ENCODE results near the gene SFMBT2.

SFMBT2 gene

DNA sequence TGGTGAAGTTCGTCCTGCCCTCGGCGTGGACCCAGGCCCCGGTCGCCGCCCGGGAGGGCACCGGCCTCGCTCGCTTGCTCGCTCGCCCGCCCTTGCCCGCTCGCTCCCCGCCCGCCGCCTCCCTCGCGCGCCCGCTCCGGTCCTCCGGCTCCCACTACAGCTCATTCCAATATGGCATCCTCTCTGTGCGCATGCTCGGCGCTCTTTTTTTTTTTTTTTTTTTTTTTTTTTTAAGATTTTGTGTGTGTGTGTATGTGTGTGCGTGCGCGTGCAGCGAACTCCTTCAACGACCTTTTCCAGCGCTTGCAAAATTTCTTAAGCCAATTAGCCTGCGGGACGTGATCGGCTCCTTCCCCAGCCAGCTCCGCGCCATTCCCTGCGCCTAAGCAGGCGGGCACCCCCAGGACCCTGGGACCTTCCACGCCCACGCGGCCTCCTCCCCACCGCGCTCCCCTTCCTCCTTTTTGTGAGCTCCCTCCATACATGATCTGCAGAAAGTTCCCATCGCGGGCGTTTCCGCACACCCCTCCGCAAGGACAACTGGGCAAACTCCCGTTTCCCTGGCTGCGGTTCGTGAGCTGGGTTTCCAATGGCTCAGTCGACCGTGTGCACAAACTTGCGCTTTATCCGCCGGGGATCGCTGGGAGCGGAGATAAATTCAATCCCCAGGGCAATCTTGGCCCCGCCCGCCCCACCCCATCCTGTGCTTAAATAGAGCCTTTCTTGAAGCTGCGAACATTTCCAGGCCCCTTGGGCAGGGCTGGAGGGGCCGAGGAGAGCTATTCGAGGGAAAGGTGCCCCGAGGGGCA is at the start of gene SFMBT2:
Gene SFMBT2, minus strand, starts transcription at position 173 of the 809 bp plus-strand sequence. CDS start 29,136 bp downstream, outside the sequence.
- DNase-seq (ENCODE audit: low read depth in 2 of 2): no peak

DNA sequence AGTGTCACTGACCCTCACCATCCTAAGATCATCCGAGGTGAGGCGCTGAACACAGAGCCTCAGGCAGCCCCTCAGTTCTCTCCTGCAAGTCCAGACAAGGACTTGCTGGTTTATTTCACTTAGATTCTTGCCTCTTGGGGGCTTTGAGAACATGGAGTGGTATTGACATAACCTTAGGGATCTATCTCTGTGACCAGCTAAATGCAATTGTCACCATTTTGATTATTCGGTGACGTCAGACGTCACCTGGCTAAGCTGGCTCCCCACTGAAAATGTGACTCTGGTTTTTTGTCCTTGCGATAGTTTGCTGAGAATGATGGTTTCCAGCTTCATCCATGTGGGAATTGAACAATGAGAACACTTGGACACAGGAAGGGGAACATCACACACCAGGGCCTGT is 49.2 kb upstream of the SFMBT2 start:
- no peak for DNase-seq (ENCODE audit: low read depth in 2 of 2)

GRCh38 chr10:7458556-7458955 is 47.7 kb upstream of the SFMBT2 start:
- no peak for DNase-seq (ENCODE audit: low read depth in 2 of 2)

DNA sequence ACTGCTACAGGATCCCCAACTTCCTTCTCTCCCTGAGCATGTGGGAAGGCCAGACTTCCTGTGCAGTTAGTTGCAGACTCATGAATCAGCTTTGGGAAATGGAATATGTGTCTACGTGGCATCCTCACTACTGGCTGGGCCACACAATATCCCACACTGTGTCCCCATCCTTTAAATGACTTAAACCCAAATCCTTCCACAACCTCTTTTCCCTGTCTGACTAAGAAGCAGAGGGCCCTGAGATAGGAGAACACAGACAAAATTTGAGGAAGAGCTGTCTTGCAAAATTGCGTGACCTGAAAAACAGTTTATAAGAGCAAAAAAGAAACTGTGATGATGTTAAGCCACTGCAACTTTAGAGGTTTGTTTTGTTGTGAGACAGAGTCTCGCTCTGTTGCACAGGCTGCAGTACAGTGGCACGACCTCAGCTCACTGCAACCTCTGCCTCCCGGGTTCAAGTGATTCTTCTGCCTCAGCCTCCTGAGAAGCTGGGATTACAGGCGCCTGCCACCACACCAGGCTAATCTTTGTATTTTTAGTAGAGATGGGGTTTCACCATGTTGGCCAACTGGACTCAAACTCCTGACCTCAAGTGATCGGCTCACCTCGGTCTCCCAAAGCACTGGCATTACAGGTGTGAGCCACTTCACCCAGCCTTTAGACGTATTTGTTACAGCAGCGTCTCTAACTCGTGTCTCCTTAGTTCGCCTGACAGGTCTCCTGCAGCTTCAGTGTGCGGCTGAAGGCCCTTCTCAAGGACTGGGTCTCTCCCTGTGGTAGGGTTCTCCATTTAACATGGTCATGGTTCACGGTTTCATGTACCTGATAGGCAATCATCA is 46.9 kb upstream of the SFMBT2 start:
- DNase-seq (ENCODE audit: low read depth in 2 of 2): no peak

DNA sequence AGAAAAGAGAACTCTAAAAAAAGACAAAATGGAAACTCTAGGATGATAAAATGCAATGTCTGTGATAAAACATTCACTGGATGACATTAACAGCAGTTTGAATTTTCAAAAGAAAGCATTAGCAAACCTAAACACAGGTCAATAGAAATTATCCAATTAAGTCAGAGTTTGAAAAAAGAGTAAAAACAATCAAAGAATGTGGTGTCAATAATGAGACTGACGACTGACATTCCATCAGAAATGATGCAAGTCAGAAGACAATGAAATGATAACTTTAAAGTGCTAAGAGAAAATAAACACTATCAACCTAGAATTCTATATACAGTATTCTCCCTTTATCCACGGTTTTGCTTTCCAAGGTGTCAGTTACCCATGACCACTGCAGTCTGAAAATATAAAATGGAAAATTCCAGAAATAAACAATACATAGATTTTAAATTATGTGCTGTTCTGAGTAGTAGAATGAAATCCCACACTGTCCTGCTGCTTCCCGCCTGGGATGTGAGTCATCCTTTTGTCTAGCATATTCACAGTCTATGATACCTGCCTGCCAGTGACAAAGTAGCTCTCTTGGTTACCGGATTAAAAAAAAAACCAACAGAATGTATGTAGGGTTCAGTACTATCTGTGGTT is 38.3 kb upstream of the SFMBT2 start:
- no peak for DNase-seq (ENCODE audit: low read depth in 2 of 2)

- no peak for DNase-seq (ENCODE audit: low read depth in 2 of 2)
Measured at GRCh38 chr10:7445474-7446185, 34.8 kb upstream of the SFMBT2 start.

DNA sequence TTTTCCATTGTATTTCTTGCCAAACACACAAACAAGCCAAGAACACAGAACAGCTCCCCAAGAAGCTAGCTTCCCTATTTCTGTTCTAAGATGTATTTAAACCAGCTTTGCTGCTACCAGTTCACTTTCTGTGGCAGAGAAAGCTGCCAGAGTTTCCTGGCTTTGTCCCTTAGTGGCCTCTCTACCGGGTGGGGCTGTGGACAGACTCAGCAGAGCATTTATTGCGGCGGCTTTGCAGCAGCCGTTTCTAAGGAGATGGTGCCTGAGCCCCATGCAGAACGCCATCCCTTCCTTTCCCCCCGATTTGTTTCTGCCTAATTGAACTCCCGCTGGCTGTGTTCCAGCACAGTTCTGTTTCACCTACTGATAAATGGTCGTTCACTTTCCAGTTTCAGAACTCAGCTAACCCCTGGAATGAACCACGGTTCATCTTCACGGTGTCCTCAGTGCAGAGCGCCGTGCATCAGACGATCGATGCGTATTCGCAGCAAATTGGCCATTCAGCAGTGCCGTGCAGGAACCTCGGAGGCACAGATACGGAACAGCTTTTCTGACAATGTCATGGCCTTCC is 33.8 kb upstream of the SFMBT2 start:
- DNase-seq (ENCODE audit: low read depth in 2 of 2): no peak

GRCh38 chr10:7443036-7443435 is 32.2 kb upstream of the SFMBT2 start:
- no peak for DNase-seq (ENCODE audit: low read depth in 2 of 2)

DNA sequence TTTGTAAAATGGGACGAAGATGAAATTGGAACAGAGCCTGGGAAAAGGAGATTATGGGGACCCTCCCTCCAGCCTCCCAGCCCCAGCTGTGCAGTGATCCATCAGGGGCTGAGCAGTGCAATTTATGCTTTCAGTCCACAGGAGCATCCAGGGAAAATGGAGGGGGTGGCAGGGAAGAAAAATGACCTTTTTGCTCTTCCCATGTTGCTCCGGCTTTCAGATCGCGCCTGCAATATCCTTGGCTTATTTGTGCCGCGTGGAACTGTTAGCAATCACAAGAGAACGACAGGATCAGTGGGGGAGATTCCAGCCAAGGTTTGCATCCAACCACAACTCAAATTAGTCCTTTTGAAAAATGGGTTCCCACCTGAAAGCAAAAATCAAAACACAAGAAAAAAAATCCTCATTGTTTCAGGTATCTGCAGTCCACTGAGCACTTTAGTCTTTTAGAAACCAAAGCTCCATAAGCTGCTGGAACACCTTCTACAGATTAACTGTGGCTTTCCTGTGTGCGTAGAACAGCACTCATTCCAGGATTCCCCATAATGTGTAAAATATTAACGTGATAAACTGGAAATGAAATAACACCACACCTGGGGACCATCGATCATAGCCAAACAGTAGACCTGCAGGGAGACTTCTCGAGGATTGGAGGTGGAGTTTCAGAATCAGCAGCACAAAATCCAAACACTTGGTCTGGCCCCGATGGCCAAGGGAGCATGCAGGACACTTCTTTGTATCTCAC is 30.7 kb upstream of the SFMBT2 start:
- DNase-seq (ENCODE audit: low read depth in 2 of 2): no peak

- DNase-seq (ENCODE audit: low read depth in 2 of 2): no peak
Measured at GRCh38 chr10:7439696-7440095, 28.9 kb upstream of the SFMBT2 start.

DNA sequence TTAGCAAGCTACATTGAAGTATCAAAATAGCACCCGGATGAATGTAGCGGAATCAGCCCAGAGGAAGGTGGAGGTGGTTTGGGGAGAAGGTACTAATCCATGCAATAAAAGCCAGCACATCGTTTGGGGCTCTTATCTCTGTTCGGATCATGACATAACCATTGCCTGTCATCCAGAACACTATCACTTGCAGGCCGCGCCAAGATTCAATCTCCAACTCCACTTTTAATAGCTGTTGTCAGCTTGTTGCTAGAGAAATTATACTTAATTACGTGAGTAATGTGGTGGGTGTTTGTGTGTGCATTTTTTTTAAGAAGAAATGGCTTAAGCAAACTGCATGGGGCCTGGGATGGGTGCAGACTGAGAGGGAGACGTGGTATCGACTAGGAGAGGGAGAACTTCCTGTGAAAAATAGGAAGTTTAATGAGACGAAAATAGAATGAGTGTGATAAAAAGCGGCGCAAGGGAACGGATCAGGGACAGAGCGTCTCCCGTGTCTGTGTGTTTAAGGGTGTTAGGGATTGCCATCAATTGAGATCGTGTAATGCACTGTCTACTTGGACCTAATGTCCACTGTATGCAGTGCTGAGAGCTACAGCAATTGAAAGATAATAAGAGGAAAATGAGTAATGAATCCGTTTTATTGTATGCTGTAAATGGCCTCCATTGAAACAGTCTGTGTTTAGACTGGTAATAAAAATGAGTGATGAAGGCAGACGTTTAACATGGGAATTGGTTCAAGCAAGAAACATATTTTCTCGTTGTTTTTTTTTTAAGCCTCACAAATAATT is 27.6 kb upstream of the SFMBT2 start:
- no peak for DNase-seq (ENCODE audit: low read depth in 2 of 2)

GRCh38 chr10:7436490-7437100 is 25.8 kb upstream of the SFMBT2 start:
- DNase-seq (ENCODE audit: low read depth in 2 of 2): no peak

DNA sequence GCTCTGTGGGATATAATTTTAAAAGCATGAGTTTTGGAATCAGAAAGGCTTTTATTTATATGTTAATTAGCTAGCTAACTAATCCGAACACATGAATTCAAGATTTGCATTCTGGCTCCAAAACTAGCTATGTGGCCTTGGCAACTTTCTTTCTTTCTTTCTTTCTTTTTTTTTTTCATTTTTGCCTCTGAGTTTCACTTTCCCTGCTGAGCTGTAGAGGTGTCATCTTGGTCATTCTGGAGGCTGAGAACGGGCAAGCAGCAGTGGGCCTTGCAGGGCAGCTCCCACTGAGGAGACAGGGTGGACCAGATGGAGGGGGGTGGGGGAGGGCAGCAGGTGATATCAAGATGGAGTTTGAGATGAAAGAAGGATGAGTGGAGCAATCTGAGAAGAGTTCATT is 24.8 kb upstream of the SFMBT2 start:
- no peak for DNase-seq (ENCODE audit: low read depth in 2 of 2)

DNA sequence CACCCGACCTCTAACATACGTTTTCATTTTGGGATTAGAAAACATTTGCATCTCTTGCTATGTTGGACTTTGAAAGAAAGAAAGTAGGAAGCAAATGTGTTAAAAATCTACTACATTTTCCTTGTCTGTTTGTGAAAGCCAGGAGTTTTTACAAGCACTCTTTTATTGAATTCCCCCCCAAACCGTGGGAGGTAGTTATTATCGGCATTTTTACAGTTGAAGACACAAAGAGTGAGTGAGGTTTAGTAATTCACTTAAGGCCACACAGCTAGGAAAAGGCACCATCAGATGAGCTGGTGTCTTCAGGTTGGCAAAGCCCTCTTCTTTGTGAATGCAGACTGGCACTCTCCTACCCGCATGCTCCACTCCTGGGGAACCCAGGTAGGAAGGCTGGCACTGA is 23.5 kb upstream of the SFMBT2 start:
- no peak for DNase-seq (ENCODE audit: low read depth in 2 of 2)

- no peak for DNase-seq (ENCODE audit: low read depth in 2 of 2)
Measured at GRCh38 chr10:7433861-7434260, 23.0 kb upstream of the SFMBT2 start.

GRCh38 chr10:7432884-7433726 is 22.3 kb upstream of the SFMBT2 start:
- DNase-seq (ENCODE audit: low read depth in 2 of 2): no peak

DNA sequence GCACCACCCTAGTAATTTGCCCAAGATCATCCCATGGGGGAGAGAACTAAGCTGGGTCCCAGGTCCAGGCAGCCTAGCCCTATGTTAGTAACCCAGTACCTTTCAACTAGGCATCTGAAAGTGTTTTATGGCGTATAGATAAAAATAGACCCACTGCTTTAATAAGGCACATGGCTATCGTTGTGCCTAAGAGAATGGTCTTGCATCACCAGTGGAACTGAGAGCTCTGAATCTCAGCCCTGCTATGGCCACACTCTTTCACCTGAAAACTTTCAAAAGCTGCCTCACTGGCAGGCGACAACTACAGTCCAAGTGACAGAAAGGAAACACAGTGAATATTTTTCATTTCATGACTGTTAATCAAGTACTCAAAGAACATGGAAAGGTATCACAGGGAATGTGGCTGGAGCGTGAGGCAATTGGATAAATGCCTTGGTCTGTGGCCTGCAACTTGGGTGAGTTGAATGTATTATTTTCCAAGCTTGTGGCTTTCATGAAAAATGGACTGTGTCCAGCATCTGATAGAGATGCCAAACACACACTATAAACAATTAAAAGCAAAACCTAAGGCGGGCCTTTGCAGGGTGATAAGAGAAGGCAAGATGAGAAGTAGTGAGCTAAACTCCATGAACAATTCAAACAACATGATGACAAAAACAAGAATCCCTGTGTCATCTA is 18.0 kb upstream of the SFMBT2 start:
- no peak for DNase-seq (ENCODE audit: low read depth in 2 of 2)

GRCh38 chr10:7426349-7426748 is 15.5 kb upstream of the SFMBT2 start:
- no peak for DNase-seq (ENCODE audit: low read depth in 2 of 2)
